Measurements from ENCODE around the gene GPR132.

The GPR132 gene

GRCh38 chr14:105015242-105015641 lies 50.0 kb downstream of the GPR132 start:
- no peak for DNase-seq

GRCh38 chr14:105014631-105015030 lies 50.6 kb downstream of the GPR132 start:
- DNase-seq, result no peak

GRCh38 chr14:105014032-105014431 lies 51.2 kb downstream of the GPR132 start:
- DNase-seq, result no peak

GRCh38 chr14:105013150-105013785 lies 52.0 kb downstream of the GPR132 start:
- peak; percentile 75 for DNase-seq

DNA sequence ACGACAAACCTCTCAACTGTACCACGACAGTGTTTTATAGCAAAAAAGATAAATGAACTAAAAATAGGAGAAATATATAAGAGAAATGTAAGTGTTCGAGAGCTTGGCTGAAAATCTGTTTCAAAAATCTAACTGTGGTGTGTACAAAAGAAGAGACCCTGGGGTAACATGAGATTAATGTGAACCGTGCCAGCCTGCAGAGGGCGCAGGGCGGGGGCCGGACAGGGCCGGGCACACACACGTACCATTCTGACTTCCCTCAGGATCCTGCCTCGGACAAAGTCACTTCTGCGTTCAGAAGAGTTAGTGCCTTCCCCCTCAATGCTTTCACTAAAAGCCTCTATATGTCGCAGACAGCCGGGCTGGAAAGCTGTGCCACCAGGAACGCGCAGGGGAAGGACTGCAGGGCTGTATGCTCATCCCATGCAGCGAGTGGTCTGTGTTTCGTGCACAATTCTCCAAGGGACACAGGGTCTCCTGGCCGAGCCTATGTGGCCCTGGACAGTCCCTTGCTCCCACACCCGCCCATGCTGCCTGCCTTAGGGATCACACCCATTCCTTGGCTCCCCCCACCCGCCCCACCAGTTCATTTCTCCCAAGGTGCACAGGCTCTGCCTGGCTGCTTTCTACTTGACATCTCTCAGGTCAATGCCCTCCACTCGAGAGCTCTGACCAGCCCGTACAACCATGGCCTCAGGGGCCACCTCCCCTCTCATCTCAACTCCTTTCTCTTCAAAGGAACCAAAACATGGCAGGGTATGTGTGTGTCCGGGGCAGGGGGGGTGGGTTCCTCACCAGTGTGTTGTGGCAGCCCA lies 52.9 kb downstream of the GPR132 start:
- no peak for DNase-seq

- DNase-seq, result no peak
These were observed 53.8 kb downstream of the GPR132 start for GRCh38 chr14:105011312-105011990.

DNA sequence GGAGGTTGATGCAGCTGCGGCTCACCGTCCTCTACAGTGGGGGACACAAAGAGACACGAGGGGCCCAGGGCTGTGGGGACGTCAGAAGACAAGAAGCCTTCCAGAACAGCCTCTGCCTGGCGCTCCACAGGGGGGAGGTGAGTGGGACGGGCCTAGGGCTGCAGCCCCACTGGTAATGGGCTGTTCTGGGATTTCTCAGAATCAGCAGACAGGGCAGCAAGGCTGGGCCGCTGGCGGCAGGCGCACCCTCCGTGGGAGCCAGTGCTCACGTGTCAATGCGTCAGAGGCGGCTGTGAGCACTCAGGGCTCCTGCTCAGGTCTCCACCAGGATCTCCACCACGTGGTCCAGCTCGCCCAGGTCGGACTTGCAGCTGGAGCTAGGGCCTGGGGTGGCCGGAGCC lies 54.3 kb downstream of the GPR132 start:
- DNase-seq, result no peak

DNA sequence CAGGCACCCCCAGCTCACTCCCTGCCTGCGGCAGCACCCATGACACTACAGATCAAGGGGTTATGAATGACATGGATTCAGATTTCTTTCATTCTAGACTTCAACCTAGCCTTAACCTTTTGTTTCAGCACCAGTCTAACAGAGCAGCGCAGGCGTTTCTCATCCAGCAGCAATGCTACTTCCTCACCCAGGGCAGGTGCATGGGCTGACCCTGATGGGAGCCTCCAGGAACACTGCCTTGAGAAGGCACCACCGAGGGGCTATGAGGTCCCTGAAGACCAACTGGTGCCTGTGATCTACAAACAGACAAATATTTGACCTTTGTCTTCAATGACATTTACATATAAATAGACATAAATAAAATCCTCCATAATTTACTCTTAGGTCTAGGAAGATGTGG lies 55.1 kb downstream of the GPR132 start:
- DNase-seq, result no peak

- no peak for DNase-seq
These were observed 57.5 kb downstream of the GPR132 start for GRCh38 chr14:105007593-105008264.

- DNase-seq, result no peak
These were observed 58.2 kb downstream of the GPR132 start for GRCh38 chr14:105006831-105007592.

- no peak for DNase-seq
These were observed 59.0 kb downstream of the GPR132 start for GRCh38 chr14:105005929-105006830.

DNA sequence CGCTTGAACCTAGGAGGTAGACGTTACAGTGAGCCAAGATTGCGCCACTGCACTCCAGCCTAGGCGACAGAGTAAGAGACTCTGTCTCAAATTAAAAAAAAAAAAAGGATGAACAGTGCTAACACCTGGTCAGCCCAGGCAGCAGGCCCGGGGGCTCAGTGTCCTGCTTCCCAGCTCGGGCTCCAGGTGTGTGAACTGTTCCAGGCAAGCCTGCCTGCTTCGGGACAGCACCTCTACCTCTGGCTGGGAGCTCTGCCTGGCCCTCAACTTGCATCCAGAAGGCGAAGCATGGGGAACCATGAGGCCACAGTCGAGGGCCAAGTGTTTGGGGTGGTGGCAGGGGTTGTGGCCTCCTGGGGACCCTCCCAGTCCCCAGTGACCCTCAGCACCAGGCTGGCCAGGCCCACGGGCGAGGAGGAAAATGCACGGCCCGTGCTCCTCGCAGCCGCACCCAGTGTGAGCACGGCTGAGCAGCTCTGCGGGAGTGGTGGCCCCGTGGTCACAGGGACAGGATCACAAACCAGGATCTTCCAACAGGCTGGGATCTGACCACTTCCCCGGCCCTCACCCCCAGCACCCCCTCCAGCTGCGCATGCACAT lies 59.8 kb downstream of the GPR132 start:
- no peak for DNase-seq
